Right cardiac atrium (tissue), 5 donors: ENCODE measurements around the gene CD93. TPM values are rescaled to one million over a fixed set of nuclear protein-coding genes. Genes with fewer than 3 reads are reported as not detected.

ENCODE experiments used
- ATAC-seq, 2 donors: fragments of 200-7000 bp; cut with Tn5 transposase; one replicate each; pipeline versions ENCODE4 v1.8.0 to v1.9.1; 2020; ENCODE audit warnings: moderate library complexity in 2 of 2, mild to moderate bottlenecking in 1 of 2
- DNase-seq, 3 donors: peaks; one replicate each; pipeline ENCODE4 v3.0.0-alpha.2; 2020
- H3K27ac ChIP-seq: one replicate; pipeline ENCODE4 v1.5.1; 2013; ENCODE audit warnings: mild to moderate bottlenecking, low read length, control low read depth, moderate library complexity
- H3K27me3 ChIP-seq: one replicate; pipeline ENCODE4 v1.6.1; 2013; ENCODE audit not compliant: control insufficient read depth, insufficient read depth
- H3K4me1 ChIP-seq: one replicate; pipeline ENCODE4 v1.6.1; 2013; ENCODE audit warnings: low read length; ENCODE audit not compliant: control insufficient read depth, insufficient read depth
- H3K4me3 ChIP-seq: one replicate; pipeline ENCODE4 v1.5.1; 2013; ENCODE audit warnings: low read length, control low read depth
- H3K9me3 ChIP-seq: one replicate; pipeline ENCODE4 v1.6.1; 2013; ENCODE audit warnings: low read length; ENCODE audit not compliant: control insufficient read depth
- WGBS: extraction: QIAGEN DNeasy Blood & Tissue Kit; methylation state at CpG from one replicate; pipeline ENCODE4 v1.1.7; 2013; 5-methylcytosine and 5-hydroxymethylcytosine counted together
- intact Hi-C, 4 donors: fragments of 100-400 bp; cut with DNase I; formaldehyde crosslinking; loops; one replicate each; pipeline versions ENCODE4 v1.11.0 to v1.14.0; 2022 to 2023
- polyA plus RNA-seq: library from polyadenylated mRNA; stranded (reverse); fragments of 200-250 nt; gene quantifications from one replicate; pipeline ENCODE4 v1.2.3, GENCODE V29; 2013
- total RNA-seq, 4 donors: library from RNA; stranded (reverse); fragmentation: NEBNext Ultra II Directional; extraction: Animal tissue kit (Norgen Biotek cat#: 25700); gene quantifications; one replicate each; pipeline ENCODE4 v1.2.1, GENCODE V29; 2021
- donor health status: healthy with polysubstance abuse.
- donor health status: DM: no; HTN: yes; CAD: no.
- donor health status: DM: no; HTN: no; CAD: no.
- donor health status: DM: no; HTN: yes; CAD: no; lungs with severe emphysema.
- donor health status: DM: yes; HTN: yes; CAD: no.

The CD93 gene
- total and polyA plus RNA-seq, 5 donors = 14.1 to 51.6 (median 39.8) TPM

DNA sequence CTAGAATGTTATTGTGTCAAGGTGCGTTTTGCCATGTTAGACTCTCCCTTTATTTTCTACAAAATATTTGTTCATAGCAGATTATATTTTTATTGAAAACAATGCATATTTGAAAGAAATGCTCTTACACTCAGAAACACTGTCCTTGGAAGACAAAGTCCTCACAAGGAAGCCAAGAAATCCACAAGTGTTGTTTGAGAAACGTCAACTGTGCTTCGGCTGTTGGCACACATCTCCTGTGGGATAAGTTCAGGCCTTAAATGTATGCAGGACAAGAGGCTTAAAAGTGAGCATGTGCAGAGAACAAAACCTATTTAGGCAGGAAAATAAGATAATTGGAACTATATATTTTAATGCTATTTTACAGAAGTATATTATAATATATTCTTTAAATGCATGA lies 27.1 kb downstream of the CD93 start:
- no peak for ATAC-seq
- H3K4me3 ChIP-seq = no peak overlapping the region
- no peak overlapping the region for H3K27ac ChIP-seq
- H3K27me3 ChIP-seq = no peaks in the 10 kb centered on the region
- H3K9me3 ChIP-seq = no peaks in the 10 kb centered on the region
- DNase-seq = no peak
- 78% methylated on average over 3 of the region's 3 CpGs for WGBS
- intact Hi-C loops = loop anchor here in 2 of 4 donors (5.0 to 10.0 kb wide), 2 partner anchors 173 to 286 kb away; no protein-coding TSS in a partner anchor
- peaks cover 17% of the 10 kb centered on the region for H3K4me1 ChIP-seq

DNA sequence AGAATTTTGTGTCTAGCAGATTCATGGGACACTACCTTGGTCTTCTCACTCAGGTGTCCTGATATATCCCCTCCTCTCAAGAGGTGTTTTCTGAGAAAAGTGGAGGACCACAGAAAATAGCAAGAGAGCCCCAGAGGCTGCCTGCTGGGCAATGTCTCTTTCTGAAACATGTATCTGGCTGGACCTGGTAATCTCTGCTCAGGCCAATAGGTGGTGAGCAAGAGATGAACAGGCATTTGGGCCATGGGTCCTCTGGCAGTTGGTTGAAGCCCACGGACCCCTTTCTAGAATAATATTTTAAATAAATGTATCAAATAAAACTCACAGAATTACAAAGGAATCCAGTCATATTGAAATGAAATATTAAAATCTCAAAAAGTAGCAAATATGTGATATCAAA lies 27.9 kb downstream of the CD93 start:
- Histone ChIP-seq H3K4me3 (no peak overlapping the region), H3K27me3 (no peaks in the 10 kb centered on the region), H3K27ac (no peak overlapping the region), H3K4me1 (peaks cover 17% of the 10 kb centered on the region), H3K9me3 (no peaks in the 10 kb centered on the region)
- 66% methylated on average over 1 of the region's 1 CpG for WGBS
- DNase-seq (no peak), ATAC-seq (no peak)
- intact Hi-C loops = loop anchor here in 2 of 4 donors (5.0 to 10.0 kb wide), 2 partner anchors 174 to 287 kb away; no protein-coding TSS in a partner anchor

DNA sequence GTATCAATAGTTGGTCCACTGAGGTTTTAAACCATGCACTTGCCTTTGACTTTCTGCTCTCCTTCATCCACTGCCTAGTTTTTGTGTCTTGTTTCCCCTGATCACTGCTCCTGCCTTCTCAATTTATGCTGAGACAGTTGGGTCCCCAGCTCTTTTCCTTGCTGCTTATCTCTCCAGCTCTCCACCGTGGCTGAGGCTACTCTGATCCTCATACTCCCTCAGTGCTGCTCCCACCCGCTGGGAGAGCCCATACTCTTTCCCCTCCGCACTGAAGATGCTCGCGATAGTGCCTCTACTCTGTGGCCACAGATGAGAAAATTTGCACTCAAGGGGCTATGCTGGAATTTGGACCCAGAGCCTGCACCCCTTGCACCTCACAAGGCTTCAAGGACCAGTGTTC lies 33.2 kb downstream of the CD93 start:
- H3K4me3 ChIP-seq = no peak overlapping the region
- intact Hi-C loops = loop anchor here in 2 of 4 donors (5.0 to 10.0 kb wide), 2 partner anchors 194 to 292 kb away; no protein-coding TSS in a partner anchor
- no peaks in the 10 kb centered on the region for H3K4me1 ChIP-seq
- H3K9me3 ChIP-seq = no peaks in the 10 kb centered on the region
- ATAC-seq (no peak), DNase-seq (no peak)
- H3K27ac ChIP-seq = no peak overlapping the region
- 84% methylated on average over 5 of the region's 5 CpGs for WGBS
- H3K27me3 ChIP-seq = no peaks in the 10 kb centered on the region

DNA sequence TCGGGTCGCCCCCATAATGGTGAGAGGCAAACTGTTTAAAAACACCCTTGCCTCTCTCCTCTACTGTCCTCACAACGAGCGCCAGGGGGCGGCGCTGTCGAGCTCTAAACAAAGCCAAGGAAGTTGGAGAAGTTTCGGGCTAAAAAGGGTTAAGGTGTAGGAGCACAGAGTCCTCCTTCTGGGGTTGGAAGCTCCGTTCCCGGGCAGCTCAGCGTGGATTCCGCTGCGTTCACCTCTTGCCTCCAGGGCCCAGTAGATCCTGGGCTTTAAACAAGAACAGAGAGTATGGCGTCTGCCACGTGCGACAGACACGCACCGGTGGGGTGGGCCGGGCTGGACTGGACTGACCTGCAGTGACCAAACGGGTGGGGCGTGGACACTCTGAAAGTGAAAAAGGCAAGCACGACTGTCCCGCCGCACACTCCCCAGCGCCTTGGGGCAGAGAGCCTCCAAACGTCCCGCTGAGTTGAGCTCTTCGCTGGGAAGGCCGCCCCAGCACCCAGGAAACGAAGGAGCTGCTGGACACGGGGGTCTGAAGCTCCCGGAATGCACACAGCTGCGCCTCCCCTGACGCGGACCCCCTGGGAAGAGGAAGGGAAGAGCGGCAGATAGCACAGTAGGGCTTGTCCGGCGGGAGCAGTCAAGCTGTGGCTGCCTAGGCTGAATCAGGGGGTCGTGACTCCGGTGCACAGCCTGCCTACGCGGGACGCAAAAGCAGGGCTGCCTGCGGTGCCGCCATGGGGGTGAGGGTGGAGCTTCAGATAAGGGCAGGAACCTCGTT lies 35.1 kb downstream of the CD93 start:
- peak overlapping the region; percentile 21 for H3K27ac ChIP-seq
- no peaks in the 10 kb centered on the region for H3K9me3 ChIP-seq
- no peaks in the 10 kb centered on the region for H3K4me1 ChIP-seq
- 9% methylated on average over 46 of the region's 46 CpGs for WGBS
- no peaks in the 10 kb centered on the region for H3K27me3 ChIP-seq
- DNase-seq (peak; percentile 86 to 96 (median 94)), ATAC-seq (peak; percentile 60 to 62)
- H3K4me3 ChIP-seq = peak overlapping the region; percentile 39
- intact Hi-C loops = loop anchor here in 2 of 4 donors (2.0 to 10.0 kb wide), 3 partner anchors 196 to 294 kb away; no protein-coding TSS in a partner anchor

DNA sequence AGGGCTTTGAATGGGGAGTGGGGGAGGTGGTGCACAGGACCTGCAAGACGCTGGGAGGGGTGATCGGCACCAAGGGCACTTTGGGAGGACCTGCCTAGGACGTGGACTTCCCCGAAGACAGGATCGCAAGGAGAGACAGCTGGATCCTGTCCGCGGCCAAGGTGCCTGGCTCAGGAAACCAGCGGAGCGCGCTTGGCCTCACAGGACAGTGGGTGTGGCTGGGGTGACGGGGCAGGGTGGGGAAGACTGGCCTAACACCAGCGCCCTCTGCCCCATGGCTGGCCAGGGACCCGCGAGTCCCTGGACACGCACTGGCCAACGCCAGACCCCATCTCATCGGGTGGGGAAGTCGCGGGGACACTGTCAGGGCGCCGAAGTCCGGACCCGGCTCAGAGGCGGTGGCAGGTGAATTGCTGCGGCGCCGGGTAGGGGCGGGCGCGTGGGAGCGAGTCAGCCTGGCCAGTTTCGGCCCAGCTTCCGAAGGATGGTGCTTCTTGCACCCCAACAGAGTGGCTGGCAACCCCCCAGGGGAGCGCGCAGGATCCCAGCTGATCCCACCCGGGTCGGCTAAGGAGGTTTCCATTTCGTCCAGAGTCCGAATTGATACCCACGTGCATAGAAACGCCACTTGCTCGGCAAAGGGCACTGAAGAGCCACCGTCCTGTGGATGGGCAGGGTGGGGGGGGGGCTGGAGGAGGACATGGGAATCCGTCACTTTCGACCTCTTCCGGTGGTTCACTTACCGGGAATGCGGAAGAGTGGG lies 35.9 kb downstream of the CD93 start:
- intact Hi-C loops = loop anchor here in 2 of 4 donors (2.0 to 10.0 kb wide), 3 partner anchors 197 to 295 kb away; no protein-coding TSS in a partner anchor
- Histone ChIP-seq H3K9me3 (no peaks in the 10 kb centered on the region), H3K4me1 (no peaks in the 10 kb centered on the region), H3K4me3 (peak overlapping the region; percentile 39), H3K27me3 (no peaks in the 10 kb centered on the region), H3K27ac (peak overlapping the region; percentile 67)
- ATAC-seq (peak; percentile 48 to 71), DNase-seq (peak; percentile 75 to 86 (median 85))
- under 1% methylated on average over 48 of the region's 48 CpGs for WGBS

DNA sequence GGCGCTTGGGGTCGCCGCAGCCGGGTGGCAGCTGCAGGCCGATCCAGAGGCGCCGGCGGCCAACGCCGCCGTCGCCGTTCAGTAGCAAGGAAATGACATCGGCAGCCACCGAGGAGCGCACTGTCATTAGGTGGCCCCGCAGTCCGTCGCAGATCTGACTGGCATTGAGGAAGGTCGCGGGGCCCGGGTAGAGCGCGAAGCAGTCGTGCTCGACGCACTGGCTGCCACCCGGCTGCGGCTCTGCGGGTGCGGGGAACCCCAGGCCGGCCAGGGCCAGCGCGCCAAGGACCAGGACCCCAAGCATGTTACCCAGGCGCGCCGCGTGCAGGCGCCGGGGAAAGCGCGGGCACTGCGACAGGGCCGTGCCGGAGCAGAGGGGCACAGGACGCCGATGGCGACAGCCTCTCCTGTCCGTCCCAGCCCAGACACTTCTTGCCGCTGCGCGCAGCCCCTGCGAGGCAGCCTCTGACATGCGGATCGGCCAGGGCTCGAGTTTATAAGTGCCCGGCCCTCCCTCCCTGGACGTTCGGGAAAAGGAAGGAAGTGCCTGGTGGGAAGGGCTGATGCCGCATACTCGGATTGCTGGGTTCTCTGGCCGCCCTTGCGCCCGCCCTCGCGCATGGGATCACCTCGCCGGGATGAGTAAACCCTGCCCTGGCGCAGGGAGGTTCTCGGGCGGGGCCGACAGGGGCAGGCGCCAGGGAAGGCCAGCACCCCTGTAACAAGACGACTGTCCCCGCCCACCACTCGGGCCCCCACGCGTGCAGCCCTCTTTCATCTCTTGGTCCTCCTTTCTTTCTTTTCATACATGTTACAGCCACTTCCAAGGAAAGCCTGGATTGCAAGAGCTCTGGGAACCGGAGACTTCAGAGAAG lies 36.7 kb downstream of the CD93 start, which contains the start of gene THBD:
TSS of gene THBD (minus strand) at position 472 of the 875 bp plus-strand sequence. CDS start at position 304, 168 bp downstream.
- Histone ChIP-seq H3K4me3 (peak within 1 kb of the TSS; percentile 39), H3K4me1 (peaks cover 2% of the 10 kb centered on the region), H3K27me3 (no peaks in the 10 kb centered on the region), H3K27ac (peak within 1 kb of the TSS; percentile 67), H3K9me3 (no peaks in the 10 kb centered on the region)
- WGBS = under 1% methylated on average over 79 of the region's 79 CpGs
- DNase-seq (peak; percentile 91 to 93 (median 92)), ATAC-seq (peak; percentile 82 to 85)
- intact Hi-C loops = loop anchor here in 3 of 4 donors (2.0 to 10.0 kb wide), 5 partner anchors 198 to 355 kb away; no protein-coding TSS in a partner anchor

DNA sequence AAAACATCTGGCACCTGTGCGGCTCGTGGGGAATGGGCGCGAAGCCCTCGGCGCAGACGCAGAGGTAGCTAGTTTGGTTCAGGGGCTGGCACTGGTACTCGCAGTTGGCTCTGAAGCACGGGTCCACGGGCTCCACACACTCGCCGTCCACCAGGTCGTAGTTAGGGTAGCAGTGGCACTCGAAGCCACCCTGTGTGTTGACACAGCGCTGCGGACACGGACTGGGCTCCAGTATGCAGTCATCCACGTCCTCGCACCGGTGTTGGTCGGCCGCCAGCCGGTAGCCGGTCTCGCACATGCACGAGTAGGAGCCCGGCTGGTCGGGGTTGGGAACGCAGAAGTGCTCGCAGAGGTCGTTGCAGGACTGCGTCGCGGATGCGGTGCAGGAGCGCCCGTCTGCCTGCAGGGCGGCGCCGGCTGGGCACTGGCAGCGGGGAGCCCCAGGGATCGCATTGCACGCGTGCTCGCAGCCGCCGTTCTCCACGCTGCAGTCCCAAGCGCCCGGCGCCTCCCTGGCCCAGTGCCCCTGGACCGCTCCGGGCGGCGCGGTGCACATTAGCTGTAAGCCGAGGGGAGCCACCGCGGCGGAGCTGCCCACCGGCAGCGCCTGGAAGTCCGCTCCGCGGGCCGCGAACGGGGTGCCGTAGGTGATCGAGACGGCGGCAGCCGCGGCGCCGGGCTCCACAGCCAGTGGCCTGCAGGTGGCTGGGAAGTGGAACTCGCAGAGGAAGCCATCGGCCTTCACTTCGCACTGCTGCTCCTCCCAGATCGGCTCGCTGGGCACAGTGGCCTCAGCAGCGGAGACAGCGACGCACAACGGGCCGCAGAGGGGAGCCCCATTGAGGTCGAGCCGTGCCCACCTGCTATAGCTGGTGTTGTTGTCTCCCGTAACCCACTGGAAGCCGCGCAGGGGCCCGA lies 37.6 kb downstream of the CD93 start:
- Histone ChIP-seq H3K27ac (peak overlapping the region; percentile 33), H3K9me3 (no peaks in the 10 kb centered on the region), H3K4me1 (peaks cover 2% of the 10 kb centered on the region), H3K27me3 (no peaks in the 10 kb centered on the region), H3K4me3 (peak overlapping the region; percentile 39)
- intact Hi-C loops = loop anchor here in 1 of 4 donors (5.0 to 10.0 kb wide), 3 partner anchors 199 to 354 kb away; no protein-coding TSS in a partner anchor
- peak; percentile 66 to 89 (median 85) for DNase-seq
- WGBS = 3% methylated on average over 92 of the region's 92 CpGs
- peak; percentile 33 to 42 for ATAC-seq

DNA sequence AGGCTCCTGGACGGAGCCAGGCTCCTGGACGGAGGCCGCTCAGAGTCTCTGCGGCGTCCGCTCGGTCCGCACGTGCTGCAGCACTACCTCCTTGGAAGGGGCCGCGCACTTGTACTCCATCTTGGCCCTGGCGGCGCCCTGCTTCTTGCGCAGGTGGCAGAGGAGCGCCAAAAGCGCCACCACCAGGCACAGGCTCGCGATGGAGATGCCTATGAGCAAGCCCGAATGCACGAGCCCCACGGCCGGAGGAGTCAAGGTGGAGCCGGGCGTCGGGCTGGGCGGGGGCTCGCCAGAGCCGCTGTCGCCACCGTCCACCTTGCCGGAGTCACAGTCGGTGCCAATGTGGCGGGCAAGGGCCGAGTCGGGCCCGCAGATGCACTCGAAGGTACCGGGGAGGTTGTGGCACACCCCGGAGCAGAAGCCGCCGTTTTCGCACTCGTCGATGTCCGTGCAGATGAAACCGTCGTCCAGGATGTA lies 38.3 kb downstream of the CD93 start:
- Histone ChIP-seq H3K27ac (peak overlapping the region; percentile 1), H3K4me1 (peaks cover 2% of the 10 kb centered on the region), H3K4me3 (peak overlapping the region; percentile 39), H3K9me3 (no peaks in the 10 kb centered on the region), H3K27me3 (no peaks in the 10 kb centered on the region)
- no peak for ATAC-seq
- intact Hi-C loops = loop anchor here in 1 of 4 donors (5.0 to 10.0 kb wide), 3 partner anchors 200 to 353 kb away; no protein-coding TSS in a partner anchor
- 12% methylated on average over 47 of the region's 47 CpGs for WGBS
- peak; percentile 33 to 76 (median 75) for DNase-seq

DNA sequence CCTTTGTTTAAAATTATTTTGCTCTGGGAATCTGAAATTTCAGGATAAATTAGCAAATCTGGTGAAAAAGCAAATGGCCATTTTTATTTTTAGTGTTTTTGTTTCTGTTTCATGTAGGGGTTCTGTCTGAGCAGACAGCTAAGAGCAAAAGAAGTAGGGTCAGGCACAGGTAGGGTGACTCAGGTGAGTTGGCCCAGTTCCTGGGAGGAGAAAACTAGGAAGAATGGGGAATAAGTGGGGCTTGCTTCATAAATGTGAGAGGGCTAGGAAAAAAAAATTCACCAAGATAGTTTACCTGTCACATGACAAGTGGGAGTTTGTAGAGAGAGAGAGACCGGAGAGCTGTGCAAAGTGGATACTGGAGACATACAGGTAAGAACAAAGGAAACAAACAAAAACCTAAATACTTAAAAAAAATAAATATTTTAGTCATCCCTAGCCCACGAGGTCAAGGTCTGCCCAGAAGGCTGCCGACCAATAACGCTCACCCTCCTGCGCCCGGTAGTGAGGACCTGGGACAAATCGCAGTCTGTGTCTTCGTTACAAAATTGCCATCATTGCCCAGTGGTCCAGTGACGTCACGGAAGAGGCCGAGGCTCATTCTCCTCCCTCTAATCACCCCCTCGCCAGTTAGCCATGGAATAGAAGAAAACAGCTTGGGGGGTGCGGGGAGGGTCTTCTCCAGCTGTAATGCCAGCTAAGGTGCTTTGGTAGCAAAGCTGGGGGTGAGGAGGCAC lies 39.0 kb downstream of the CD93 start:
- Histone ChIP-seq H3K4me1 (peaks cover 2% of the 10 kb centered on the region), H3K27me3 (no peaks in the 10 kb centered on the region)
- intact Hi-C loops = loop anchor here in 1 of 4 donors (5.0 to 10.0 kb wide), 3 partner anchors 200 to 352 kb away; no protein-coding TSS in a partner anchor

More for the DNA sequence above, 39.0 kb downstream of the CD93 start:
- no peak for ATAC-seq
- 57% methylated on average over 13 of the region's 13 CpGs for WGBS
- DNase-seq = no peak
- peak overlapping the region; percentile 39 for H3K4me3 ChIP-seq
- no peak overlapping the region for H3K27ac ChIP-seq
- no peaks in the 10 kb centered on the region for H3K9me3 ChIP-seq
